ENCODE measurements around the gene NDRG4. TPM values are rescaled to one million over a fixed set of nuclear protein-coding genes. Genes with fewer than 3 reads are reported as not detected.

NDRG4 gene
- total and polyA plus RNA-seq, 2 of the 13 experiments (the other 11 are each of a cell fraction or from before 2014, with no cell fraction given): 1.7 to 2.7 TPM

GRCh38 chr16:58487566-58488351 lies 12.2 kb upstream of the NDRG4 start:
- Histone ChIP-seq H3K79me2 (ENCODE audit: insufficient read depth, low read length) (no peaks in the 10 kb centered on the region), H4K20me1 (ENCODE audit: insufficient read depth, low read length) (peaks cover 3% of the 10 kb centered on the region; the same call in 1 of the 2 replicates), H3K27me3 (ENCODE audit: control insufficient read depth in 1 of 2, insufficient read depth in 2 of 2, low read length in 2 of 2) (peaks cover 2 to 14% of the 10 kb centered on the region in 2 experiments; a peak in 3 of 5 replicates), H3K9ac (ENCODE audit: insufficient read depth, low read depth, low read length) (no peak overlapping the region), H3K4me1 (ENCODE audit: insufficient read depth, low read length) (no peaks in the 10 kb centered on the region), H3K4me2 (ENCODE audit: low read depth, low read length) (peak overlapping the region; percentile 38), H3K9me3 (ENCODE audit: low read length) (no peaks in the 10 kb centered on the region), H3K4me3 (replicated peaks in 1 of 3; ENCODE audit: insufficient read depth in 1 of 3, low read depth in 2 of 3, low read length in 3 of 3) (no peak overlapping the region), H3K36me3 (replicated peaks in 1 of 2; ENCODE audit: control insufficient read depth in 1 of 2, insufficient read depth in 2 of 2, low read length in 2 of 2) (no peaks in the 10 kb centered on the region), H3K27ac (ENCODE audit: extremely low read length, insufficient read depth, low read length) (no peak overlapping the region), H2AFZ (ENCODE audit: low read length) (no peak overlapping the region)
- ChIA-PET POLR2A (interaction anchor here (1.1 kb wide), 1 partner anchor 151 kb away, joined by 4 read pairs; no protein-coding TSS in a partner anchor), CTCF (ENCODE audit: low intra/inter-chr PET ratio, low total read pairs) (interaction anchor here (0.7 to 5.0 kb wide), 5 partner anchors 52 to 188 kb away, joined by 3 to 66 read pairs (median 12); no protein-coding TSS in a partner anchor)
- WGBS (ENCODE audit: low lambda C conversion rate): 23% methylated on average over 33 of the region's 43 CpGs
- FAIRE-seq (peak; percentile 87), DNase-seq (ENCODE audit: low spot score) (peak; percentile 71), ATAC-seq (peak; percentile 95)
- intact Hi-C loops (cut with micrococcal nuclease; ENCODE audit: unreplicated experiment): loop anchor here (1.0 to 5.0 kb wide), 4 partner anchors 52 to 465 kb away; no protein-coding TSS in a partner anchor
- in situ Hi-C loops (cut with HindIII; ENCODE audit: extremely low pct_ligation_motif_present, low pct_unique_long_range_greater_than_20kb): loop anchor here (5.0 kb wide), 1 partner anchor 150 kb away; no protein-coding TSS in a partner anchor
- no TSS peak for BruUV-seq (replicated peaks)
- TF ChIP-seq ZNF460 (CRISPR knock-in tag; IDR thresholded peaks at IDR 0.05; ENCODE audit: borderline replicate concordance): no peak
- peak; percentile 70 for TF ChIP-seq YY1 (IDR thresholded peaks at IDR 0.05; ENCODE audit: insufficient read depth, insufficient replicate concordance, low read depth, low read length)
- TF ChIP-seq ZNF343 (CRISPR knock-in tag; IDR thresholded peaks at IDR 0.05): peak; percentile 39; the same call in 1 of the 2 replicates
- TF ChIP-seq ZNF414 (CRISPR knock-in tag; IDR thresholded peaks at IDR 0.05): 0 out of 2 replicates have a peak, but pooled peaks have one; percentile 31
- TF ChIP-seq CBFB (CRISPR knock-in tag; IDR thresholded peaks at IDR 0.05): 0 out of 2 replicates have a peak, but pooled peaks have one; percentile 57
- no peak for TF ChIP-seq ZNF180 (CRISPR knock-in tag; IDR thresholded peaks at IDR 0.05; ENCODE audit: borderline replicate concordance, low read depth)
- peak; percentile 49; the same call in 1 of the 2 replicates for TF ChIP-seq HIVEP1 (CRISPR knock-in tag; IDR thresholded peaks at IDR 0.05)
- TF ChIP-seq TRAFD1 (CRISPR knock-in tag; IDR thresholded peaks at IDR 0.05; ENCODE audit: borderline replicate concordance): peak; percentile 75; the same call in 1 of the 2 replicates
- TF ChIP-seq CHCHD3 (CRISPR knock-in tag; IDR thresholded peaks at IDR 0.05): no peak
- TF ChIP-seq IRF9 (CRISPR knock-in tag; IDR thresholded peaks at IDR 0.05; ENCODE audit: borderline replicate concordance): peak; percentile 91; the same call in 1 of the 2 replicates
- peak; percentile 50; the same call in 1 of the 2 replicates for TF ChIP-seq IRF2 (CRISPR knock-in tag; IDR thresholded peaks at IDR 0.05)
- TF ChIP-seq ZSCAN21 (CRISPR knock-in tag; IDR thresholded peaks at IDR 0.05; ENCODE audit: borderline replicate concordance): no peak; the same call in 1 of the 2 replicates
- TF ChIP-seq PLRG1 (conservative IDR thresholded peaks at IDR 0.05): no peak
- TF ChIP-seq PCBP2 (optimal IDR thresholded peaks at IDR 0.05; ENCODE audit: low read depth, low read length, poor library complexity, severe bottlenecking): no peak
- no peak for TF ChIP-seq ZNF761 (CRISPR knock-in tag; conservative IDR thresholded peaks at IDR 0.05)
- TF ChIP-seq HMGA1 (CRISPR knock-in tag; conservative IDR thresholded peaks at IDR 0.05): no peak
- peak; percentile 26; the same call in 1 of the 2 replicates for TF ChIP-seq ZFX (CRISPR knock-in tag; IDR thresholded peaks at IDR 0.05; ENCODE audit: low read depth)
